Measurements from ENCODE around the gene TRIML1. TPM values are rescaled to one million over a fixed set of nuclear protein-coding genes. Genes with fewer than 3 reads are reported as not detected.

TRIML1 gene
- total RNA-seq, 1 experiment from 2014 or later: not detected

DNA sequence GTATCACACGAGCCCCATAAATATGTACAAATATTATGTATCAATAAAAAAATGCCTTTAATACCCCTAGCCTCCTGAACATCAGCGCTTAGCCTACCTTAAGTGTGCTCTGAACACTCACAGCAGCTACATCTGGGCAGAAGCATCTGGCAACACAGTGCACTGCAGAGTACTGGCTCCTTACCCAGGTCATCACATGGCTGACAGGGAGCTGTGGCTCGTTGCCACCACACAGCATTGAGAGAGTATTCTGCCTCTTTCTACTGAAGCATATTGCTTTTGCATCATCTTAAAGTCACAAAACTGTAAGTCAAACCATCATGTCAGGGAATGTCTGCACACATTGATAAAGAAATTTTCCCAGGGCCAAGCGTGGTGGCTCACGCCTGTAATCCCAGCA is 55.2 kb downstream of the TRIML1 start:
- no peaks in the 10 kb centered on the region for H3K27me3 ChIP-seq (ENCODE audit: control insufficient read depth, insufficient read depth, low read length)
- ChIA-PET CTCF (no interaction called here), POLR2A (no interaction called here)
- no TSS peak for BruUV-seq (replicated peaks)
- TF ChIP-seq CTCF (IDR thresholded peaks at IDR 0.05) (no peak), POLR2AphosphoS5 (IDR thresholded peaks at IDR 0.05; ENCODE audit: low read depth, low read length) (no peak), TCF7L2 (IDR thresholded peaks at IDR 0.05; ENCODE audit: low read depth, low read length) (no peak), SIN3A (IDR thresholded peaks at IDR 0.05; ENCODE audit: borderline replicate concordance, insufficient read depth, low read depth, low read length) (no peak)
- TF ChIP-seq, protein P1, sequence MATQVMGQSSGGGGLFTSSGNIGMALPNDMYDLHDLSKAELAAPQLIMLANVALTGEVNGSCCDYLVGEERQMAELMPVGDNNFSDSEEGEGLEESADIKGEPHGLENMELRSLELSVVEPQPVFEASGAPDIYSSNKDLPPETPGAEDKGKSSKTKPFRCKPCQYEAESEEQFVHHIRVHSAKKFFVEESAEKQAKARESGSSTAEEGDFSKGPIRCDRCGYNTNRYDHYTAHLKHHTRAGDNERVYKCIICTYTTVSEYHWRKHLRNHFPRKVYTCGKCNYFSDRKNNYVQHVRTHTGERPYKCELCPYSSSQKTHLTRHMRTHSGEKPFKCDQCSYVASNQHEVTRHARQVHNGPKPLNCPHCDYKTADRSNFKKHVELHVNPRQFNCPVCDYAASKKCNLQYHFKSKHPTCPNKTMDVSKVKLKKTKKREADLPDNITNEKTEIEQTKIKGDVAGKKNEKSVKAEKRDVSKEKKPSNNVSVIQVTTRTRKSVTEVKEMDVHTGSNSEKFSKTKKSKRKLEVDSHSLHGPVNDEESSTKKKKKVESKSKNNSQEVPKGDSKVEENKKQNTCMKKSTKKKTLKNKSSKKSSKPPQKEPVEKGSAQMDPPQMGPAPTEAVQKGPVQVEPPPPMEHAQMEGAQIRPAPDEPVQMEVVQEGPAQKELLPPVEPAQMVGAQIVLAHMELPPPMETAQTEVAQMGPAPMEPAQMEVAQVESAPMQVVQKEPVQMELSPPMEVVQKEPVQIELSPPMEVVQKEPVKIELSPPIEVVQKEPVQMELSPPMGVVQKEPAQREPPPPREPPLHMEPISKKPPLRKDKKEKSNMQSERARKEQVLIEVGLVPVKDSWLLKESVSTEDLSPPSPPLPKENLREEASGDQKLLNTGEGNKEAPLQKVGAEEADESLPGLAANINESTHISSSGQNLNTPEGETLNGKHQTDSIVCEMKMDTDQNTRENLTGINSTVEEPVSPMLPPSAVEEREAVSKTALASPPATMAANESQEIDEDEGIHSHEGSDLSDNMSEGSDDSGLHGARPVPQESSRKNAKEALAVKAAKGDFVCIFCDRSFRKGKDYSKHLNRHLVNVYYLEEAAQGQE (IDR thresholded peaks at IDR 0.05; ENCODE audit: insufficient read depth in 1 of 2, low read depth in 2 of 2, low read length in 1 of 2): no peak
- H3K27ac ChIP-seq (ENCODE audit: low read length): no peak overlapping the region
- no peak for DNase-seq (ENCODE audit: low read depth, low spot score)
- no peaks in the 10 kb centered on the region for H3K36me3 ChIP-seq (ENCODE audit: control insufficient read depth, insufficient read depth, low read length)
- no peak for ATAC-seq
- H3K4me3 ChIP-seq (ENCODE audit: low read depth in 2 of 2, low read length in 2 of 2): no peak overlapping the region
- H3K9me3 ChIP-seq (ENCODE audit: control insufficient read depth, insufficient read depth, low read depth, low read length): no peaks in the 10 kb centered on the region
- no peaks in the 10 kb centered on the region for H3K4me1 ChIP-seq (ENCODE audit: control insufficient read depth, insufficient read depth, low read length)
- in situ Hi-C loops (cut with HindIII; ENCODE audit: low pct_unique_long_range_greater_than_20kb, low sequenced_read_pairs) (no loop called here), intact Hi-C loops (cut with micrococcal nuclease; ENCODE audit: unreplicated experiment) (no loop called here)

GRCh38 chr4:188195389-188195985 is 56.2 kb downstream of the TRIML1 start:
- H3K27me3 ChIP-seq (ENCODE audit: control insufficient read depth, insufficient read depth, low read length): no peaks in the 10 kb centered on the region
- no peak overlapping the region for H3K4me3 ChIP-seq (ENCODE audit: low read depth in 2 of 2, low read length in 2 of 2)
- no peak for DNase-seq (ENCODE audit: low read depth, low spot score)
- intact Hi-C loops (cut with micrococcal nuclease; ENCODE audit: unreplicated experiment): no loop called here
- no peaks in the 10 kb centered on the region for H3K36me3 ChIP-seq (ENCODE audit: control insufficient read depth, insufficient read depth, low read length)
- CTCF ChIA-PET: no interaction called here
- POLR2A ChIA-PET: no interaction called here
- ATAC-seq: no peak
- H3K27ac ChIP-seq (ENCODE audit: low read length): no peak overlapping the region
- TF ChIP-seq SIN3A (IDR thresholded peaks at IDR 0.05; ENCODE audit: borderline replicate concordance, insufficient read depth, low read depth, low read length): no peak
- TF ChIP-seq, protein P1 (IDR thresholded peaks at IDR 0.05; ENCODE audit: insufficient read depth in 1 of 2, low read depth in 2 of 2, low read length in 1 of 2): no peak
- no peak for TF ChIP-seq CTCF (IDR thresholded peaks at IDR 0.05)
- TF ChIP-seq POLR2AphosphoS5 (IDR thresholded peaks at IDR 0.05; ENCODE audit: low read depth, low read length): no peak
- TF ChIP-seq TCF7L2 (IDR thresholded peaks at IDR 0.05; ENCODE audit: low read depth, low read length): no peak
- in situ Hi-C loops (cut with HindIII; ENCODE audit: low pct_unique_long_range_greater_than_20kb, low sequenced_read_pairs): no loop called here
- H3K9me3 ChIP-seq (ENCODE audit: control insufficient read depth, insufficient read depth, low read depth, low read length): no peaks in the 10 kb centered on the region
- no TSS peak for BruUV-seq (replicated peaks)
- no peaks in the 10 kb centered on the region for H3K4me1 ChIP-seq (ENCODE audit: control insufficient read depth, insufficient read depth, low read length)
